Fibroblast of lung (primary cell): Measurements from ENCODE around the gene TOR1AIP2. TPM values are rescaled to one million over a fixed set of nuclear protein-coding genes. Genes with fewer than 3 reads are reported as not detected.

ENCODE experiments used
- DNase-seq, 2 donors: peaks; one replicate each; pipeline versions ENCODE4 v3.0.0 to v3.0.0-alpha.2; 2010; ENCODE audit warnings: low read depth in 2 of 2
- H2AFZ ChIP-seq: 2 replicates; pipeline ENCODE4 v1.5.1; 2012; ENCODE audit warnings: low read length, control low read depth, inconsistent platforms
- H3K27ac ChIP-seq: 2 replicates; pipeline ENCODE4 v1.5.1; 2011; ENCODE audit warnings: low read length, control low read depth; ENCODE audit not compliant: insufficient read depth
- H3K27me3 ChIP-seq: 2 replicates; pipeline ENCODE4 v1.5.1; 2011; ENCODE audit warnings: mild to moderate bottlenecking, low read length; ENCODE audit not compliant: control insufficient read depth, insufficient read depth
- H3K36me3 ChIP-seq: 2 replicates; pipeline ENCODE4 v1.5.1; 2011; ENCODE audit warnings: low read length; ENCODE audit not compliant: control insufficient read depth, insufficient read depth
- H3K4me1 ChIP-seq: 2 replicates; pipeline ENCODE4 v1.5.1; 2011; ENCODE audit warnings: low read length; ENCODE audit not compliant: control insufficient read depth, insufficient read depth; ENCODE audit errors: extremely low read depth
- H3K4me2 ChIP-seq: 2 replicates; pipeline ENCODE4 v1.5.1; 2011; ENCODE audit warnings: low read length, control low read depth; ENCODE audit not compliant: insufficient read depth; ENCODE audit errors: extremely low read depth
- H3K4me3 ChIP-seq, 4 experiments: fragments of 200-600 bp in 1 of 4; sonication (generic) in 1 of 4; replicated peaks in 1 of 4; 2 replicates each; pipeline ENCODE4 v1.5.1; 2011 to 2016; ENCODE audit warnings: low read length in 4 of 4, low read depth in 3 of 4, mild to moderate bottlenecking in 3 of 4, control low read depth in 2 of 4, inconsistent platforms in 1 of 4, mixed read lengths in 1 of 4; ENCODE audit not compliant: insufficient read depth in 1 of 4; ENCODE audit errors: control extremely low read depth in 1 of 4
- H3K79me2 ChIP-seq: 2 replicates; pipeline ENCODE4 v1.5.1; 2012; ENCODE audit warnings: mild to moderate bottlenecking, low read length, inconsistent platforms; ENCODE audit not compliant: control insufficient read depth, insufficient read depth
- H3K9ac ChIP-seq: 2 replicates; pipeline ENCODE4 v1.5.1; 2011; ENCODE audit warnings: mild to moderate bottlenecking, low read length, control low read depth; ENCODE audit not compliant: insufficient read depth
- H3K9me3 ChIP-seq: 2 replicates; pipeline ENCODE4 v1.5.1; 2012; ENCODE audit warnings: low read depth, low read length; ENCODE audit not compliant: control insufficient read depth, insufficient read depth
- H4K20me1 ChIP-seq: 2 replicates; pipeline ENCODE4 v1.5.1; 2011; ENCODE audit warnings: low read length; ENCODE audit not compliant: control insufficient read depth, insufficient read depth; ENCODE audit errors: extremely low read depth
- EZH2 ChIP-seq: IDR thresholded peaks from 2 replicates; pipeline ENCODE4 v1.5.1; 2012; ENCODE audit warnings: low read length, control low read depth, mild to moderate bottlenecking; ENCODE audit errors: missing control alignments
- polyA plus RNA-seq, 2 donors: library from polyadenylated mRNA; depleted of rRNA in 1 of 2; stranded (reverse) in 1 of 2; unstranded in 1 of 2; fragments of >200 nt; gene quantifications; 2 replicates each; pipeline ENCODE4 v1.2.1, GENCODE V29; 2011 to 2012; ENCODE audit warnings: missing spikeins in 1 of 2
- total RNA-seq: library from RNA; depleted of rRNA; stranded (reverse); fragments of >200 nt; gene quantifications from 2 replicates; pipeline ENCODE4 v1.2.1, GENCODE V29; 2014
- TF ChIP-seq, protein P1 (sequence below), 2 donors: IDR thresholded peaks in 1 of 2; conservative IDR thresholded peaks in 1 of 2; 1 replicate in 1 of 2; 2 replicates in 1 of 2; pipeline ENCODE4 v1.5.1; 2011 to 2012; ENCODE audit warnings: low read length in 2 of 2, control low read depth in 1 of 2, inconsistent platforms in 1 of 2, low read depth in 1 of 2, mild to moderate bottlenecking in 1 of 2

TOR1AIP2 gene
- total and polyA plus RNA-seq, 2 donors (not counting 1 experiment from before 2014, with no cell fraction given) = 78.9 to 81.9 TPM

DNA sequence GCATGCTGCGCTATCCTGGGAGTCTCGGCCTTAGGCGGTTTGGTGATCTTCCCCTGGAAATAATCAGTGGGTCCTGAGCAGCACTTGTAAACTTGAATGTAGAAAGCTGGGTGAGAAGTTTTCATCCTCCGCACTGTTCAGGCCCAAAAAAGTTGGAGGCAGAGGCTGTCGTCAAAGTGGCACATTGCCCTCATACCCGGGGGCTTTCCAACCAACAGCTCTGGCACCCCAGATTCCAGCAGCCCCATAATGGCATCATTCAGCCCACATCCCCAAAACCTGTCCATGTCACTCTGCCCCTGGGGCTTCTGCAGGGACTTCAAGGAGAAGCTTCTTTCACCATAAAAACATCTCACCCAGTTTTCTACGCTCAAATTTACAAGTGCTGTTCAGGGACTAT, 59.3 kb downstream of the TOR1AIP2 start:
- no peak for DNase-seq
- no peak overlapping the region for H3K4me3 ChIP-seq
- no peak overlapping the region for H3K9ac ChIP-seq
- no peak overlapping the region for H2AFZ ChIP-seq
- H3K9me3 ChIP-seq = no peaks in the 10 kb centered on the region
- no peak overlapping the region for H3K27ac ChIP-seq
- no peaks in the 10 kb centered on the region for H3K79me2 ChIP-seq
- no peaks in the 10 kb centered on the region for H4K20me1 ChIP-seq
- TF ChIP-seq EZH2 = no peak
- TF ChIP-seq, protein P1, sequence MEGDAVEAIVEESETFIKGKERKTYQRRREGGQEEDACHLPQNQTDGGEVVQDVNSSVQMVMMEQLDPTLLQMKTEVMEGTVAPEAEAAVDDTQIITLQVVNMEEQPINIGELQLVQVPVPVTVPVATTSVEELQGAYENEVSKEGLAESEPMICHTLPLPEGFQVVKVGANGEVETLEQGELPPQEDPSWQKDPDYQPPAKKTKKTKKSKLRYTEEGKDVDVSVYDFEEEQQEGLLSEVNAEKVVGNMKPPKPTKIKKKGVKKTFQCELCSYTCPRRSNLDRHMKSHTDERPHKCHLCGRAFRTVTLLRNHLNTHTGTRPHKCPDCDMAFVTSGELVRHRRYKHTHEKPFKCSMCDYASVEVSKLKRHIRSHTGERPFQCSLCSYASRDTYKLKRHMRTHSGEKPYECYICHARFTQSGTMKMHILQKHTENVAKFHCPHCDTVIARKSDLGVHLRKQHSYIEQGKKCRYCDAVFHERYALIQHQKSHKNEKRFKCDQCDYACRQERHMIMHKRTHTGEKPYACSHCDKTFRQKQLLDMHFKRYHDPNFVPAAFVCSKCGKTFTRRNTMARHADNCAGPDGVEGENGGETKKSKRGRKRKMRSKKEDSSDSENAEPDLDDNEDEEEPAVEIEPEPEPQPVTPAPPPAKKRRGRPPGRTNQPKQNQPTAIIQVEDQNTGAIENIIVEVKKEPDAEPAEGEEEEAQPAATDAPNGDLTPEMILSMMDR (conservative IDR thresholded peaks at IDR 0.05 in 1 of 2, IDR thresholded peaks at IDR 0.05 in 1 of 2; ENCODE audit: low read depth in 1 of 2, low read length in 2 of 2) = no peak
- H3K4me1 ChIP-seq = peaks cover 18% of the 10 kb centered on the region
- H3K36me3 ChIP-seq = no peaks in the 10 kb centered on the region
- peaks cover 2% of the 10 kb centered on the region for H3K27me3 ChIP-seq
- no peak overlapping the region for H3K4me2 ChIP-seq

DNA sequence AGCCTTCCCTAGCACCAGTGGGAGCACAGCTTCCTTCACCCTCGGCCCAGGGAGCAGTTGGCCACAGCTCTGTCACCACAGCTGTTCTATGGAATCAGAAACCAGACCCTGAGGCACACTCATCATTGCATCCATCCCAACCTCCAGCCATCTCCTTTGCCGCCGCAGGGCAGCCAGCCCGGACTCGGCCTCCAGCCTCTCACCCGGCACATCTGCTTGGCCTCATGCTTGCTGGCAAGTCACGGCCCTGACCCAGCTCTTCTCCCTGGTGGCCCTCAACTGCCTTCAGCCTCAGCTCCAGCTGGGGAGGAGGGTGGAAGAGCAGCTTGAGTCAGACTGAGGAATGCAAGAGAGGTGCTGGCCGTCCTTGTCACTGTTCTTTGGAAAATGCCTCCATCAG, 59.8 kb downstream of the TOR1AIP2 start:
- Histone ChIP-seq H2AFZ (no peak overlapping the region), H3K4me3 (no peak overlapping the region), H3K27ac (no peak overlapping the region), H3K27me3 (peaks cover 6% of the 10 kb centered on the region), H4K20me1 (no peaks in the 10 kb centered on the region), H3K79me2 (no peaks in the 10 kb centered on the region), H3K36me3 (no peaks in the 10 kb centered on the region), H3K9me3 (no peaks in the 10 kb centered on the region), H3K4me1 (peaks cover 18% of the 10 kb centered on the region), H3K9ac (no peak overlapping the region), H3K4me2 (no peak overlapping the region)
- no peak for TF ChIP-seq EZH2
- TF ChIP-seq, protein P1 (conservative IDR thresholded peaks at IDR 0.05 in 1 of 2, IDR thresholded peaks at IDR 0.05 in 1 of 2; ENCODE audit: low read depth in 1 of 2, low read length in 2 of 2) = no peak
- peak; percentile 27 to 30 for DNase-seq

DNA sequence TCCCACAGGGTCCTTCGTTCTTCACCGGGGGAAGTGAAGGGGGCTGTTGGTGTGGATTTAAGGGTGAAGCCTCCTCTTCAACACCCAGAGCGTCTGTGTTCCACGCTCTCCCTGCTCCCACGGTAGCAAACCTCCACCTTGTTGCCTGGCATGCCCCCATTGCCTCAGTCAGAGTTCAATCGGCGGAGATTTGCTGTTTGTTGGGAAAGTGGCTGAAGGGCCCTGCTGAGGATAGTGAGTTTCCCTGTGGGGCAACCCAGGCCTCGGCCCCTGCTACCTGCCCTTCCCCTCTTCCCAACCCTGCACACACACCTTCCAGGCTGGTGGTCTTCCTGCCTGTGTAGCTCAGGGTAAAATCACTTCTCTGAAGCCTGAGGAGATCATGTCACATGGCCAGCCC, 60.5 kb downstream of the TOR1AIP2 start:
- no peak overlapping the region for H3K4me3 ChIP-seq
- H3K9ac ChIP-seq = no peak overlapping the region
- no peak overlapping the region for H3K4me2 ChIP-seq
- H3K4me1 ChIP-seq = peaks cover 18% of the 10 kb centered on the region
- H4K20me1 ChIP-seq = no peaks in the 10 kb centered on the region
- no peaks in the 10 kb centered on the region for H3K79me2 ChIP-seq
- no peak for TF ChIP-seq EZH2
- TF ChIP-seq, protein P1 (conservative IDR thresholded peaks at IDR 0.05 in 1 of 2, IDR thresholded peaks at IDR 0.05 in 1 of 2; ENCODE audit: low read depth in 1 of 2, low read length in 2 of 2) = no peak
- H3K27ac ChIP-seq = no peak overlapping the region
- H3K36me3 ChIP-seq = no peaks in the 10 kb centered on the region
- H3K27me3 ChIP-seq = peaks cover 14% of the 10 kb centered on the region
- H2AFZ ChIP-seq = no peak overlapping the region
- DNase-seq = no peak
- no peaks in the 10 kb centered on the region for H3K9me3 ChIP-seq
